Measurements from ENCODE around the gene CAMTA1.

GRCh38 chr1:7293702-7294629 is 508.7 kb downstream of the CAMTA1 start:
- TF ChIP-seq PATZ1 (tag by site-specific recombination; IDR thresholded peaks at IDR 0.05) (no peak), ZFP3 (tag by site-specific recombination; IDR thresholded peaks at IDR 0.05; ENCODE audit: low read depth) (no peak), ZNF391 (tag by site-specific recombination; IDR thresholded peaks at IDR 0.05; ENCODE audit: borderline replicate concordance, low read depth) (no peak)
- TF ChIP-seq, protein P1, sequence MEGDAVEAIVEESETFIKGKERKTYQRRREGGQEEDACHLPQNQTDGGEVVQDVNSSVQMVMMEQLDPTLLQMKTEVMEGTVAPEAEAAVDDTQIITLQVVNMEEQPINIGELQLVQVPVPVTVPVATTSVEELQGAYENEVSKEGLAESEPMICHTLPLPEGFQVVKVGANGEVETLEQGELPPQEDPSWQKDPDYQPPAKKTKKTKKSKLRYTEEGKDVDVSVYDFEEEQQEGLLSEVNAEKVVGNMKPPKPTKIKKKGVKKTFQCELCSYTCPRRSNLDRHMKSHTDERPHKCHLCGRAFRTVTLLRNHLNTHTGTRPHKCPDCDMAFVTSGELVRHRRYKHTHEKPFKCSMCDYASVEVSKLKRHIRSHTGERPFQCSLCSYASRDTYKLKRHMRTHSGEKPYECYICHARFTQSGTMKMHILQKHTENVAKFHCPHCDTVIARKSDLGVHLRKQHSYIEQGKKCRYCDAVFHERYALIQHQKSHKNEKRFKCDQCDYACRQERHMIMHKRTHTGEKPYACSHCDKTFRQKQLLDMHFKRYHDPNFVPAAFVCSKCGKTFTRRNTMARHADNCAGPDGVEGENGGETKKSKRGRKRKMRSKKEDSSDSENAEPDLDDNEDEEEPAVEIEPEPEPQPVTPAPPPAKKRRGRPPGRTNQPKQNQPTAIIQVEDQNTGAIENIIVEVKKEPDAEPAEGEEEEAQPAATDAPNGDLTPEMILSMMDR (tag by site-specific recombination; IDR thresholded peaks at IDR 0.05): no peak

All from HEK293 (cell line).